A549 (cell line): ENCODE data around the gene EIF5. TPM values are rescaled to one million over a fixed set of nuclear protein-coding genes. Genes with fewer than 3 reads are reported as not detected.

Source experiments
- ATAC-seq, 2 experiments: fragments of 200-7000 bp in 1 of 2; fragments of >200 bp in 1 of 2; cut with Nextera tagmentation in 1 of 2; cut with Tn5 transposase in 1 of 2; 3 replicates each; pipeline versions ENCODE4 v1.8.0 to v1.9.1; 2018 to 2020; ENCODE audit warnings: mild to moderate bottlenecking in 1 of 2, moderate library complexity in 1 of 2
- CTCF ChIA-PET: fragments of 300-600 bp; sonication (Branson Sonifier 250); formaldehyde crosslinking; extraction: SDS; loops from one replicate; lab custom pipeline; 2021; ENCODE audit warnings: antibody characterized with exemption, inconsistent platforms; lab: Yijun Ruan, JAX
- POLR2A ChIA-PET: fragments of 350-600 bp; formaldehyde crosslinking; extraction: SDS; loops from one replicate; lab custom pipeline; 2021; ENCODE audit warnings: antibody characterized with exemption, inconsistent platforms; lab: Yijun Ruan, JAX
- DNase-seq, 2 experiments: peaks; one replicate each; pipeline versions ENCODE4 v3.0.0 to v3.0.0-alpha.2; 2011 to 2016; ENCODE audit warnings: low read depth in 1 of 2, low spot score in 1 of 2
- FAIRE-seq: peaks from 2 replicates; lab custom pipeline; 2011; peaks lifted over from hg19 to GRCh38; lab: Jason Lieb, UNC
- H3K27ac ChIP-seq, 2 experiments: fragments of >200 bp; sonication (Bioruptor Twin); formaldehyde crosslinking; 3 replicates each; pipeline ENCODE4 v1.5.1; 2016 to 2017
- H3K4me1 ChIP-seq: fragments of >200 bp; sonication (Bioruptor Twin); formaldehyde crosslinking; 3 replicates; pipeline ENCODE4 v1.6.1; 2016
- H3K4me2 ChIP-seq: fragments of >200 bp; sonication (Bioruptor Twin); formaldehyde crosslinking; 3 replicates; pipeline ENCODE4 v1.6.1; 2016
- H3K4me3 ChIP-seq: fragments of >200 bp; sonication (Bioruptor Twin); formaldehyde crosslinking; 3 replicates; pipeline ENCODE4 v1.5.1; 2016
- H3K9me3 ChIP-seq: fragments of >200 bp; sonication (Bioruptor Twin); formaldehyde crosslinking; 3 replicates; pipeline ENCODE4 v1.6.1; 2016
- ATOH8 ChIP-seq: fragments of 250-450 bp; sonication (Bioruptor Pico); IDR thresholded peaks from 2 replicates; pipeline ENCODE4 v1.5.0; 2020; ENCODE audit warnings: low read depth, mild to moderate bottlenecking, moderate library complexity
- CBX8 ChIP-seq: fragments of 200-600 bp; sonication (generic); IDR thresholded peaks from 2 replicates; pipeline ENCODE4 v1.6.1; 2016
- CEBPB ChIP-seq, 2 experiments: fragments of >200 bp in 1 of 2; sonication (Bioruptor Twin) in 1 of 2; formaldehyde crosslinking in 1 of 2; IDR thresholded peaks; 2 replicates each; pipeline ENCODE4 v1.6.1; 2012 to 2016
- E2F6 ChIP-seq: IDR thresholded peaks from 2 replicates; pipeline ENCODE4 v1.6.1; 2012; ENCODE audit warnings: low read depth, borderline replicate concordance
- ELK1 ChIP-seq: fragments of 150-350 bp; IDR thresholded peaks from 2 replicates; pipeline ENCODE4 v1.6.1; 2014; ENCODE audit warnings: low read depth, mild to moderate bottlenecking, low read length
- EP300 ChIP-seq, 2 experiments: fragments of >200 bp; sonication (Bioruptor Twin); formaldehyde crosslinking; IDR thresholded peaks; 2 replicates in 1 of 2; 3 replicates in 1 of 2; pipeline ENCODE4 v1.6.1; 2016 to 2017
- FOSB ChIP-seq: fragments of 250-450 bp; sonication (Bioruptor Pico); IDR thresholded peaks from 2 replicates; pipeline ENCODE4 v1.5.0; 2020; ENCODE audit warnings: mild to moderate bottlenecking, moderate library complexity
- FOXS1 ChIP-seq: fragments of 250-450 bp; sonication (Bioruptor Pico); IDR thresholded peaks from 2 replicates; pipeline ENCODE4 v1.5.0; 2020; ENCODE audit warnings: mild to moderate bottlenecking, moderate library complexity
- HES2 ChIP-seq: fragments of >200 bp; sonication (Bioruptor Twin); formaldehyde crosslinking; IDR thresholded peaks from 2 replicates; pipeline ENCODE4 v1.6.1; 2016
- HMGXB4 ChIP-seq: fragments of 250-450 bp; sonication (Bioruptor Pico); IDR thresholded peaks from 2 replicates; pipeline ENCODE4 v1.5.0; 2021; ENCODE audit warnings: mild to moderate bottlenecking, moderate library complexity, borderline replicate concordance
- HOXA7 ChIP-seq: fragments of 250-450 bp; sonication (Bioruptor Pico); IDR thresholded peaks from 2 replicates; pipeline ENCODE4 v1.5.0; 2020; ENCODE audit warnings: mild to moderate bottlenecking, moderate library complexity
- HOXB5 ChIP-seq: fragments of 250-450 bp; sonication (Bioruptor Pico); IDR thresholded peaks from 2 replicates; pipeline ENCODE4 v1.5.0; 2020; ENCODE audit warnings: mild to moderate bottlenecking, moderate library complexity
- JUN ChIP-seq, 2 experiments: fragments of >200 bp; sonication (Bioruptor Twin); formaldehyde crosslinking; IDR thresholded peaks; 2 replicates in 1 of 2; 3 replicates in 1 of 2; pipeline ENCODE4 v1.6.1; 2016 to 2017
- KDM1A ChIP-seq: fragments of 200-600 bp; sonication (generic); IDR thresholded peaks from 2 replicates; pipeline ENCODE4 v1.6.1; 2016; ENCODE audit warnings: low read depth, mild to moderate bottlenecking
- KDM5A ChIP-seq: fragments of 200-600 bp; sonication (generic); IDR thresholded peaks from 2 replicates; pipeline ENCODE4 v1.6.1; 2016; ENCODE audit warnings: antibody characterized with exemption, mild to moderate bottlenecking
- MAZ ChIP-seq: fragments of 150-350 bp; IDR thresholded peaks from 2 replicates; pipeline ENCODE4 v1.6.1; 2014; ENCODE audit warnings: antibody characterized with exemption, low read depth, low read length, borderline replicate concordance
- NR3C1 ChIP-seq: fragments of >200 bp; sonication (Bioruptor Twin); formaldehyde crosslinking; IDR thresholded peaks from 3 replicates; pipeline ENCODE4 v1.6.1; 2017
- POLR2A ChIP-seq: IDR thresholded peaks from 2 replicates; pipeline ENCODE4 v1.6.1; 2012; ENCODE audit warnings: mild to moderate bottlenecking, low read length
- RAD21 ChIP-seq, 2 experiments: fragments of >200 bp in 1 of 2; sonication (Bioruptor Twin) in 1 of 2; formaldehyde crosslinking in 1 of 2; IDR thresholded peaks in 1 of 2; conservative IDR thresholded peaks in 1 of 2; 2 replicates in 1 of 2; 3 replicates in 1 of 2; pipeline ENCODE4 v1.6.1; 2012 to 2018; ENCODE audit warnings: inconsistent platforms in 1 of 2
- REST ChIP-seq: fragments of 200-600 bp; sonication (generic); IDR thresholded peaks from 2 replicates; pipeline ENCODE4 v1.6.1; 2016; ENCODE audit warnings: antibody characterized with exemption, mild to moderate bottlenecking, moderate library complexity
- RFX5 ChIP-seq: fragments of 450-650 bp; IDR thresholded peaks from 2 replicates; pipeline ENCODE4 v1.7.1; 2014; ENCODE audit warnings: antibody characterized with exemption, mild to moderate bottlenecking, moderate library complexity
- SMC3 ChIP-seq: fragments of >200 bp; sonication (Bioruptor Twin); formaldehyde crosslinking; IDR thresholded peaks from 3 replicates; pipeline ENCODE4 v1.6.1; 2018; ENCODE audit warnings: inconsistent platforms
- TFCP2L1 ChIP-seq: fragments of 250-450 bp; sonication (Bioruptor Pico); IDR thresholded peaks from 2 replicates; pipeline ENCODE4 v1.5.0; 2021; ENCODE audit warnings: mild to moderate bottlenecking
- USF2 ChIP-seq: fragments of 450-650 bp; IDR thresholded peaks from 2 replicates; pipeline ENCODE4 v1.6.1; 2014; ENCODE audit warnings: antibody characterized with exemption
- ZFP36 ChIP-seq: fragments of 450-650 bp; IDR thresholded peaks from 2 replicates; pipeline ENCODE4 v1.6.1; 2014; ENCODE audit warnings: borderline replicate concordance; ENCODE audit not compliant: partially characterized antibody
- WGBS: methylation state at CpG from one replicate; pipeline ENCODE4 v1.1.6; 2017; ENCODE audit errors: missing lambda C conversion rate; 5-methylcytosine and 5-hydroxymethylcytosine counted together
- polyA plus RNA-seq, 4 experiments: library from polyadenylated mRNA; depleted of rRNA in 3 of 4; stranded (reverse); fragments of >200 nt; fragmentation: RNase III in 1 of 4; extraction: RNeasy Plus Mini Kit Qiagen cat#74134 plus additional on column Dnase treatment in 1 of 4; gene quantifications; 2 replicates in 3 of 4; 3 replicates in 1 of 4; pipeline ENCODE4 v1.2.3, GENCODE V29; 2011 to 2017

EIF5 gene
- polyA plus RNA-seq, 2 of the 4 experiments (the other 2 are of a cell fraction): 276 to 591 TPM

- Histone ChIP-seq H3K4me3 (no peak overlapping the region), H3K4me2 (no peak overlapping the region), H3K4me1 (peaks cover 52% of the 10 kb centered on the region), H3K9me3 (no peaks in the 10 kb centered on the region), H3K27ac (no peak overlapping the region)
- ChIA-PET POLR2A (interaction anchor here (1.5 kb wide), 1 partner anchor 59 kb away, joined by 9 read pairs; the partner anchor contains the start of gene EIF5), CTCF (interaction anchor here (0.6 to 5.7 kb wide), 16 partner anchors 12 to 288 kb away, joined by 3 to 94 read pairs (median 4); partner anchors contain the start of genes EIF5 and MARK3)
- DNase-seq: no peak
- no peak for FAIRE-seq
- TF ChIP-seq ZFP36 (no peak), NR3C1 (no peak), HOXA7 (CRISPR knock-in tag) (no peak), RFX5 (no peak), REST (no peak), KDM1A (no peak), RAD21 (conservative IDR thresholded peaks at IDR 0.05 in 1 of 2, IDR thresholded peaks at IDR 0.05 in 1 of 2) (no peak), HOXB5 (no peak), FOSB (CRISPR knock-in tag) (no peak), MAZ (no peak), FOXS1 (CRISPR knock-in tag) (no peak), CBX8 (no peak), CEBPB (IDR thresholded peaks at IDR 0.05) (no peak), HES2 (no peak)
- no peak for ATAC-seq
- 80% methylated on average over 8 of the region's 8 CpGs for WGBS
These were observed 58.5 kb downstream of the EIF5 start for GRCh38 chr14:103392572-103392971.

GRCh38 chr14:103393070-103393469 is 59.0 kb downstream of the EIF5 start:
- ChIA-PET CTCF (interaction anchor here (0.6 to 5.7 kb wide), 21 partner anchors 12 to 321 kb away, joined by 3 to 94 read pairs (median 5); partner anchors contain the start of genes EIF5 and MARK3), POLR2A (interaction anchor here (1.5 kb wide), 1 partner anchor 59 kb away, joined by 9 read pairs; the partner anchor contains the start of gene EIF5)
- 88% methylated on average over 6 of the region's 6 CpGs for WGBS
- H3K4me2 ChIP-seq: no peak overlapping the region
- H3K9me3 ChIP-seq: no peaks in the 10 kb centered on the region
- ATAC-seq: no peak
- TF ChIP-seq FOSB (CRISPR knock-in tag): no peak
- TF ChIP-seq E2F6: no peak
- TF ChIP-seq SMC3: no peak
- no peak for TF ChIP-seq KDM5A
- TF ChIP-seq ATOH8 (CRISPR knock-in tag): no peak
- TF ChIP-seq HMGXB4 (CRISPR knock-in tag): no peak
- TF ChIP-seq RAD21 (conservative IDR thresholded peaks at IDR 0.05 in 1 of 2, IDR thresholded peaks at IDR 0.05 in 1 of 2): no peak
- no peak for TF ChIP-seq USF2
- no peak for TF ChIP-seq JUN (IDR thresholded peaks at IDR 0.05)
- no peak for TF ChIP-seq EP300 (IDR thresholded peaks at IDR 0.05)
- no peak for TF ChIP-seq POLR2A
- no peak for TF ChIP-seq CBX8
- TF ChIP-seq ELK1: no peak
- TF ChIP-seq HOXB5: no peak
- TF ChIP-seq TFCP2L1 (CRISPR knock-in tag): no peak
- H3K4me3 ChIP-seq: no peak overlapping the region
- DNase-seq: no peak
- peaks cover 53% of the 10 kb centered on the region for H3K4me1 ChIP-seq
- no peak overlapping the region for H3K27ac ChIP-seq
- no peak for FAIRE-seq
